HEK293T (cell line): ENCODE results near the gene CD37.

Experiments
- CTCF ChIA-PET: fragments of 350-600 bp; formaldehyde crosslinking; extraction: SDS; loops from one replicate; lab custom pipeline; 2021; ENCODE audit warnings: antibody characterized with exemption, inconsistent platforms; lab: Yijun Ruan, JAX
- POLR2A ChIA-PET: fragments of 350-600 bp; formaldehyde crosslinking; extraction: SDS; loops from one replicate; lab custom pipeline; 2020; ENCODE audit warnings: antibody characterized with exemption, inconsistent platforms; lab: Yijun Ruan, JAX
- DNase-seq: peaks from one replicate; pipeline ENCODE4 v3.0.0; 2012; ENCODE audit warnings: mixed read lengths; ENCODE audit errors: extremely low spot score
- ARNT ChIP-seq: fragments of 450-650 bp; IDR thresholded peaks from 2 replicates; pipeline ENCODE4 v1.6.1; 2017; ENCODE audit warnings: mild to moderate bottlenecking
- BHLHE40 ChIP-seq: fragments of 450-650 bp; IDR thresholded peaks from 2 replicates; pipeline ENCODE4 v1.6.1; 2016; ENCODE audit warnings: mild to moderate bottlenecking, moderate library complexity, borderline replicate concordance
- CTBP1 ChIP-seq: fragments of 450-650 bp; IDR thresholded peaks from 2 replicates; pipeline ENCODE4 v1.6.1; 2016; ENCODE audit warnings: borderline replicate concordance
- ELF4 ChIP-seq: fragments of 450-650 bp; IDR thresholded peaks from 2 replicates; pipeline ENCODE4 v1.6.1; 2017; ENCODE audit warnings: antibody characterized with exemption
- FOXA1 ChIP-seq: fragments of 450-650 bp; IDR thresholded peaks from 2 replicates; pipeline ENCODE4 v1.6.1; 2016; ENCODE audit warnings: mild to moderate bottlenecking
- FOXM1 ChIP-seq: fragments of 450-650 bp; IDR thresholded peaks from 2 replicates; pipeline ENCODE4 v1.6.1; 2017; ENCODE audit warnings: mild to moderate bottlenecking, borderline replicate concordance
- HDGF ChIP-seq: fragments of 450-650 bp; IDR thresholded peaks from 2 replicates; pipeline ENCODE4 v1.6.1; 2017; ENCODE audit warnings: antibody characterized with exemption, borderline replicate concordance
- LEF1 ChIP-seq: fragments of 450-650 bp; IDR thresholded peaks from 2 replicates; pipeline ENCODE4 v1.6.1; 2017; ENCODE audit warnings: mild to moderate bottlenecking, borderline replicate concordance
- NFRKB ChIP-seq: fragments of 450-650 bp; IDR thresholded peaks from 2 replicates; pipeline ENCODE4 v1.6.1; 2016; ENCODE audit warnings: mild to moderate bottlenecking, moderate library complexity
- SUZ12 ChIP-seq: fragments of 450-650 bp; IDR thresholded peaks from 2 replicates; pipeline ENCODE4 v1.6.1; 2016; ENCODE audit warnings: mild to moderate bottlenecking
- TARDBP ChIP-seq: fragments of 450-650 bp; IDR thresholded peaks from 2 replicates; pipeline ENCODE4 v1.6.1; 2016
- ZNF384 ChIP-seq: fragments of 450-650 bp; IDR thresholded peaks from 2 replicates; pipeline ENCODE4 v1.6.1; 2016

The CD37 gene

DNA sequence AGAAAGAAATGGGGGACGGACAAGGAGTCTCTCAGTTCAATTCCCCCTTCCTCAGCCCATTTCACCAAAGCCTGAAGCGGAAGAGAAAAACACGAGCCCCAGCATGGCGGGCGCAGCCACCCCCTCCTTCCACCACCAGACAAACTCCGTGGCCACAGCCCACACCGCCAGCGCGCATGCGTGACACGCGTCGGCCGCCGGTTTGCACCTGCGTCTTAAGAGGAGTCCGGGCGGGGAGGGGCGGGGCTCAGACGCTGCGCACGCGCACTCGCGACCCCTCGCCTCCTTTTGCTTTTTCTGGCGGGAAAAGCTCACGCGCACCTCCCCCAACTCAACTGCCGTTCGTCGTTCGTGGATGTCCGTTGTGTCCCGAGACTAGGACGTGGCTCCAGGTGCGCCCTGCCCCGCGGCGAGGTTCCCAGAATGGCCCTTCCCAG, 52.7 kb downstream of the CD37 start, which contains the start of gene KASH5:
Gene KASH5, plus strand, starts transcription at position 314 of the 437 bp plus-strand sequence. CDS start 2,635 bp downstream, outside the sequence.
- ChIA-PET CTCF (no interaction called here), POLR2A (no interaction called here)
- no peak for DNase-seq
- TF ChIP-seq FOXM1 (no peak), SUZ12 (no peak), ARNT (no peak), CTBP1 (no peak), BHLHE40 (no peak), ELF4 (no peak), HDGF (no peak), NFRKB (no peak)

DNA sequence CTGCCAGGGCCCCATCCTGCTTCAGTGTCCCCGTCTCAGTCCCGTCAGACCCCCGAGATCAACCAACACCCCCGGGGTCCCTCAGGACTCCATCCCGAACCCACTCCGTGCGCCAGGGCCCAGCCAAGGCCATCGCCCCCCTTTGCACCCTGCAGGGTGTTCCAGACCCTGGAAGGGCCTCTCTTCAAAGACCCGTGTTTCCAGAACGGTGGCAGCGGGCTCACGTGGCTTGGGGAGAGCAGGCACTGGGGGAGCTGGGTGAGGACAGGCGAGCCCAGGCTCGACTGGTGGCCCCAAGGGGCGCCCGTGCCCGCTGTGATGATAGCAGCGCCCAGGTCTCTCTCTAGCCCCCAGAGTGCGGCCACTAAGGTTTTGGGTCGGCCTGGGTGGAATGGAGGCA, 54.2 kb downstream of the CD37 start:
- TF ChIP-seq ZNF384 (no peak), FOXA1 (no peak), CTBP1 (no peak), LEF1 (no peak), TARDBP (no peak), ARNT (no peak)
- POLR2A ChIA-PET: interaction anchor here (1.2 kb wide), 1 partner anchor 63 kb away, joined by 4 read pairs; the partner anchor contains the start of gene ALDH16A1
- DNase-seq: no peak
- CTCF ChIA-PET: no interaction called here
